Stimulated activated naive CD4-positive, alpha-beta T cell (primary cell): ENCODE data around the gene GPX6.
"Not testable (repeated sequence)": the region's sequence is repeated elsewhere in the genome, so short reads cannot be mapped to it uniquely, and the experiment has no call there.

Experiments used
- DNase-seq, 6 experiments: peaks; one replicate each; lab custom pipeline; 2025; lab: John Stamatoyannopoulos, UW

GPX6 gene

DNA sequence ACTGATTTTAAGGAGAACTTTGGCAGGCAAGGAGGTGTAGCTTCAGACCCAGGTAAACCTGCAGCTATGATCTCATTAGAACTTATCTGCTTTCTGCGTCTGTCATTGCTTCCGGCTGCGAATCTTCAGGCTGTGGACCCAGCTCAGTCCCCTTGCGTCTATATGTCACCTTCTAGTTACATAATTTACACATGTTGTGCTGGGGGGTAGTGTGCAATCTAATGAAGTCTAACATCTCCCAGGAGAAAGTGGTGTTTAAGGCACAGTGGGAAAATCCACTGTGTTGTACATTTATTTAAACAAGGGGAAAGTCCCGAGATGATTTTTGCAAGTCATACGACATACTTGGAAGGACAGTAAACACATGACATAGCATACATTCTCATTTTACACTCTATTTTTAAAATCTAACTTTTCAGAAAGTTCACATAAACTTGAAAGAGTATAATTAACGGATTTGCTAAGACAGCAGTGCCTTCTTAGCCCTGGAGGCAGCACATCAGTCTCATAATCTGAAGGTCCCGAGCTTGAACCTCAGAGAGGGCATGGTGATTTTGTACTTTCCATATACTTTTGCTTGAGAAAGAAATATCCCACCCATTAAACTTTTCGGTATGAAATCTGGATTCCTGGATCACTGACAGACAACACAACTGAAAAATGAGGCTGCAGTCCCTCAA is 35.2 kb downstream of the GPX6 start:
- DNase-seq: no peak

DNA sequence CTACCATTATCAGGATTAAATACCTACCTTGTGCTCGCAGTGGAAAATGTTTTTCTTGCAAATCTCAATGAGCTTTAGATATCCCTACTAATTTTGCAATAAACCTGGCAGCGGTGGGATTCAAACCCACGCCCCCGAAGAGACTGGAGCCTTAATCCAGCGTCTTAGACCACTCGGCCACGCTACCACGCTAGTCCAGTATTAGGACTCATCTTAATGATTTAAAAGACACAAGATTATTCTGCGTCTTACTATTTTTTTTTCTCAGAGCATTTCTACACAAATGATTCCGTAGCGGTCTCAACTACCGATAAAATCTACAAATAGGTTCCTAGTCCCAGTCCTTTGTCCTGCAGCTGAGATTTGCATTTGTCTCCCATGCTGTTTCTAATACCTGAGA is 37.1 kb downstream of the GPX6 start:
- no peak for DNase-seq

DNA sequence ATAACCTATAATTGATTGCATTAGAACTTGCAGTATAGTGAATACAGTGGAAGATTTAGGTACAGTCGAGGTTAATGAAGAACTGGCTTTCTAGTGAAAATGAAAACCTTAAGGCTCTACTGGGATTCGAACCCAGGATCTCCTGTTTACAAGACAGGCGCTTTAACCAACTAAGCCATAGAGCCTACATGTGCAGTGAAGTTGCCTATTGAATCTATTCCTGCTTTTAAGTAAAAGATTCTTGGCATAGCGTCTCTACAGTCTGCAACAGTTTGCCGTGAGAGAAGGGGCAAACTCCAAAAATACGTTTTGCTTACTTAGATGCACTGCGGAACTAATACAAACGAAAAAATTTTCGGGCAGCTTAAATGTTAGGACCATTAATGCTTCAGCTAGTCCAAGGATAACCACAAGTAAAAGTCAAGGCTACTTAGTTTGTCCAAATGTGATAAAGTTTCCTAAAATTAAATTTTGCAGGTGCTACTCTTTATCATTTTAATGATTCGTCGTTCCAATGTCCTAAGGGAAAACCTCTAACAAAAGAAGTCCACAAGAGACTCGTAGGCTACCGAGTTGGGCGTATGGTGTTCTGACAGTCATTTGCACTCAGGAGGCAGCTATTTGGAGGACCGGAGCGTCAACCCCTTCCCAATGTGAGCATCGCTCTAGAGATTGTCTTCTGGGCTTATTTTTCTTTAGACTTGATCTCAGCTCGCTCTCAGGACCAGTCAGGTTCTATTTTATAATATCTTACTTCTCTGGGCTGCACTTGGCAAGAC is 41.0 kb downstream of the GPX6 start:
- DNase-seq: peak in 3 of 6 experiments; percentile 4 to 19 (median 13)

DNA sequence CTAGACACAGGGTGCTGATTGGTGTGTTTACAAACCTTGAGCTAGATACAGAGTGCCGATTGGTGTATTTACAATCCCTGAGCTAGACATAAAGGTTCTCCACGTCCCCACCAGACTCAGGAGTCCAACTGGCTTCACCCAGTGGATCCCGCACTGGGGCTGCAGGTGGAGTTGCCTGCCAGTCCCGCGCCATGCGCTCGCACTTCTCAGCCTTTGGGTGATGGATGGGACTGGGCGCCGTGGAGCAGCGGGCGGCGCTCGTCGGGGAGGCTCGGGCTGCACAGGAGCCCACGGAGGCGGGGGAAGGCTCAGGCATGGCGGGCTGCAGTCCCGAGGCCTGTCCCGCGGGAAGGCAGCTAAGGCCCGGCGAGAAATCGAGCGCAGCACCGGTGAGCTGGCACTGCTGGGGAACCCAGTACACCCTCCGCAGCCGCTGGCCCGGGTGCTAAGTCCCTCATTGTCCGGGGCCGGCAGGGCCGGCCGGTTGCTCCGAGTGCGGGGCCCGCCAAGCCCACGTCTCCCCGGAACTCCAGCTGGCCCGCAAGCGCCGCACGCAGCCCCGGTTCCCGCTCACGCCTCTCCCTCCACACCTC is 46.3 kb downstream of the GPX6 start:
- not testable (repeated sequence) for DNase-seq

DNA sequence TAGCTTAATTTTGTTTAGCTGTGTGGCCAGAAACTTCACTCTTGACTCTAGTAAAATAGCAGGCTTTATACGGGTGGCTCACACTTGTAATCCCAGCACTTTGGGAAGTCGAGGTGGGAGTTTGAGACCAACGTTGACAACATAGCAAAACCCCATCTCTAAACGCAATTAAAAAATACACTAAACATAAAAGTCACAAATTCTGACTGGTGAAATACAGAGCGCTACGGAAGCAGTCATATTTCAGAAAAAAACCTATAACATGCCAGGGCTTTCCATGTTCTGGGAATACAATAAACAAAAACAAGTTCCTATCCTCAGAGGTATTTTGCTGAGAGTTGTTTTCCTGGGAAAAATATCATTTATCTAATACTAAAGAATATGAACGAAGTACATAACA is 47.5 kb downstream of the GPX6 start:
- no peak for DNase-seq

DNA sequence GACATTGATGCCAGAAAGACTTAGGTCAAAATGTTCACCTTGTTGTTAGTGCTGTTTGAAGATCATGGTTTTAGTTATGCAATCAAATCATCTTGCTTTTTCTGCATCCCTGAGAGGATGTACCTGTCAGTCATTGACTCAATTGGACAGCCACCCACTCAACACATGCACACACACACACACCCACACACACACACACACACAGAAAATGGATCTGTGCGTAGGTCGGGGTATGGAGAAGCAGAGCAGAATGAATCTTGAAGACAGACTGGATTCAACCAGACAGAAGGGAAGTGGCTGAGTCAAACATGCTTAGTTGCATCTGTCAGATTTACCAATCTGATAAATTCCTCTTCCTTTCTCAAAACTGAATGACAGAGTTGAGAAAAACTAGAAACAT is 53.2 kb downstream of the GPX6 start:
- peak in 2 of 6 experiments; percentile 3 to 18 for DNase-seq

DNA sequence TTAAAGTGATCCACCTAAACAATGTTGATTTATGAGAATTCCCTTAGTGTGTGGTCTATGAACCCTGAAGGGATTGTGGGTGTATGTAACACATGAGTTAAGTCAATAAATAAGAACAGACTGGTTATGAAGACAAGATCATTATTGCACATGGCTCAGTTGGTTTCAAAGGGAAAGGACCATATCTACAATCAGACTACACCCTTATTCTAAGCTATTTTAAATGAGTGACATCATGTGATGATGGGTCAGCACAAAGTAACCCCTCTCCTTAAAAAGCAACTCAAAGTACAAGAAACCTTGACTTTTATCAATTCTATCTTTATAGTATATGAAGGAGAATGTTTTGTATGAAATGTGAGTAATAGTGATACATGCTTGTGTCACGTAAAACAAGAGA is 57.0 kb downstream of the GPX6 start:
- no peak for DNase-seq
